WTC11 (cell line): ENCODE data around the gene TCAIM. TPM values are rescaled to one million over a fixed set of nuclear protein-coding genes. Genes with fewer than 3 reads are reported as not detected.

Source experiments
- ATAC-seq: fragments of 200-7000 bp; cut with Tn5 transposase; 2 replicates; pipeline ENCODE4 v1.10.0; 2021; ENCODE audit warnings: mild to moderate bottlenecking, moderate library complexity
- CTCF ChIA-PET: fragments of 300-600 bp; sonication (Branson Sonifier 250); formaldehyde crosslinking; loops from one replicate; lab custom pipeline; 2021; ENCODE audit warnings: antibody characterized with exemption; lab: Charles Lee
- POLR2A ChIA-PET: fragments of 350-600 bp; sonication (Branson Sonifier 250); formaldehyde crosslinking; loops from one replicate; lab custom pipeline; 2021; ENCODE audit warnings: antibody characterized with exemption; lab: Charles Lee
- DNase-seq: peaks from one replicate; pipeline ENCODE4 v3.0.0; 2021; ENCODE audit warnings: low spot score
- H3K27ac Mint-ChIP-seq: 2 replicates; pipeline ENCODE4 v1.8.0; 2021; ENCODE audit warnings: mixed read lengths
- H3K27me3 Mint-ChIP-seq: 2 replicates; pipeline ENCODE4 v1.8.0; 2021; ENCODE audit warnings: low read depth, mild to moderate bottlenecking, moderate library complexity, mixed read lengths
- H3K36me3 Mint-ChIP-seq: 2 replicates; pipeline ENCODE4 v1.8.0; 2021; ENCODE audit warnings: mixed read lengths
- H3K4me1 Mint-ChIP-seq: 2 replicates; pipeline ENCODE4 v1.8.0; 2022; ENCODE audit warnings: mixed read lengths
- H3K4me3 Mint-ChIP-seq: 2 replicates; pipeline ENCODE4 v1.8.0; 2021; ENCODE audit warnings: mild to moderate bottlenecking, moderate library complexity, mixed read lengths
- H3K9me3 Mint-ChIP-seq: 2 replicates; pipeline ENCODE4 v1.8.0; 2021; ENCODE audit warnings: mixed read lengths
- CREB1 ChIP-seq: sonication (generic); formaldehyde crosslinking; IDR thresholded peaks from 2 replicates; pipeline ENCODE4 v1.8.0; 2023; ENCODE audit warnings: mild to moderate bottlenecking, missing genetic modification reagents
- FOXP1 ChIP-seq: sonication (generic); formaldehyde crosslinking; IDR thresholded peaks from 2 replicates; pipeline ENCODE4 v1.8.0; 2022; ENCODE audit warnings: missing genetic modification reagents, mild to moderate bottlenecking, moderate library complexity, borderline replicate concordance
- KAT7 ChIP-seq: sonication (generic); formaldehyde crosslinking; IDR thresholded peaks from 2 replicates; pipeline ENCODE4 v1.8.1; 2023; ENCODE audit warnings: missing genetic modification reagents, mild to moderate bottlenecking, borderline replicate concordance
- MXD4 ChIP-seq: fragments of 250-450 bp; sonication (Bioruptor Pico); IDR thresholded peaks from 2 replicates; pipeline ENCODE4 v1.8.0; 2021; ENCODE audit warnings: mild to moderate bottlenecking, moderate library complexity, borderline replicate concordance
- NR2C2 ChIP-seq: sonication (generic); formaldehyde crosslinking; IDR thresholded peaks from 2 replicates; pipeline ENCODE4 v1.8.0; 2022; ENCODE audit warnings: mild to moderate bottlenecking, missing genetic modification reagents
- RORB ChIP-seq: fragments of 250-450 bp; sonication (Bioruptor Pico); IDR thresholded peaks from 2 replicates; pipeline ENCODE4 v1.9.0; 2021; ENCODE audit warnings: mild to moderate bottlenecking
- SOX15 ChIP-seq: fragments of 250-450 bp; sonication (Bioruptor Pico); IDR thresholded peaks from 2 replicates; pipeline ENCODE4 v1.9.0; 2021; ENCODE audit warnings: mild to moderate bottlenecking
- TCF7 ChIP-seq: sonication (generic); formaldehyde crosslinking; IDR thresholded peaks from 2 replicates; pipeline ENCODE4 v1.8.0; 2022; ENCODE audit warnings: mild to moderate bottlenecking, low read depth, missing genetic modification reagents, moderate library complexity
- TEAD1 ChIP-seq: sonication (generic); formaldehyde crosslinking; IDR thresholded peaks from 2 replicates; pipeline ENCODE4 v1.8.0; 2022; ENCODE audit warnings: mild to moderate bottlenecking, missing genetic modification reagents
- total RNA-seq: library from RNA; stranded (reverse); gene quantifications from 3 replicates; pipeline ENCODE4 v1.2.3, GENCODE V29; 2021
- TF ChIP-seq, protein P1 (sequence below): sonication (generic); formaldehyde crosslinking; IDR thresholded peaks from 2 replicates; pipeline ENCODE4 v1.8.1; 2023; ENCODE audit warnings: mild to moderate bottlenecking, missing genetic modification reagents, borderline replicate concordance
- TF ChIP-seq, protein P2 (sequence below): sonication (generic); formaldehyde crosslinking; conservative IDR thresholded peaks from 2 replicates; pipeline ENCODE4 v1.8.1; 2022; ENCODE audit warnings: mild to moderate bottlenecking, missing genetic modification reagents
- TF ChIP-seq, protein P3 (sequence below): sonication (generic); formaldehyde crosslinking; IDR thresholded peaks from 2 replicates; pipeline ENCODE4 v1.8.0; 2022; ENCODE audit warnings: mild to moderate bottlenecking, missing genetic modification reagents
- TF ChIP-seq, protein P4 (sequence below): sonication (generic); formaldehyde crosslinking; IDR thresholded peaks from 2 replicates; pipeline ENCODE4 v1.8.1; 2023; ENCODE audit warnings: mild to moderate bottlenecking, missing genetic modification reagents
- TF ChIP-seq, protein P5 (sequence below): sonication (generic); formaldehyde crosslinking; IDR thresholded peaks from 2 replicates; pipeline ENCODE4 v1.8.0; 2023; ENCODE audit warnings: mild to moderate bottlenecking, missing genetic modification reagents
- TF ChIP-seq, protein P6 (sequence below): sonication (generic); formaldehyde crosslinking; IDR thresholded peaks from 2 replicates; pipeline ENCODE4 v1.8.0; 2023; ENCODE audit warnings: missing genetic modification reagents, mild to moderate bottlenecking, borderline replicate concordance
- TF ChIP-seq, protein P7 (sequence below): sonication (generic); formaldehyde crosslinking; IDR thresholded peaks from 2 replicates; pipeline ENCODE4 v1.8.0; 2022; ENCODE audit warnings: mild to moderate bottlenecking, missing genetic modification reagents
- TF ChIP-seq, protein P8 (sequence below): fragments of 250-450 bp; sonication (Bioruptor Pico); IDR thresholded peaks from 2 replicates; pipeline ENCODE4 v1.8.0; 2021; ENCODE audit warnings: mild to moderate bottlenecking

TCAIM gene
- total RNA-seq, 1 experiment from 2014 or later: 18.9 TPM

DNA sequence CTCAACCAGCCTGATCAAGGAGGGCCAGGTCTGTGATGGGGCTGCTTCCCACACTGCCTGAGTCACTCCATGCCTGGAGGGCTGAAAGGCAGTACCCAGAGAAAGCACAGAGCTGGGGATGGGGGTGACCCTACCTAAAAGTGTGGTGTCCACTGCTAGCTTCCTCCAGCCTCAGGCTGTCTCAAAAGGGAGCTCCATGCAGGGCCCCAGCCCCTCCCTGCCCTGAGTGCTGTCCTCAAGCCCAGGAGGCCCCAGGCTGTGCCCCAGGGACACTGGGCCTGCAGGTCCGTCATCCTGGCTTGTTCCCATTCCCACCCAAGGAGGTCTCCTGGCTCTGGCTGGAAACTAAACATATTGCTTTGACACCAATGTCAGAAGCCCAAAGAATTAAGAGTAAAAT is 82.1 kb downstream of the TCAIM start:
- POLR2A ChIA-PET: no interaction called here
- Mint-ChIP-seq H3K4me1 (no peaks in the 10 kb centered on the region), H3K27ac (no peak overlapping the region)
- TF ChIP-seq, protein P1, sequence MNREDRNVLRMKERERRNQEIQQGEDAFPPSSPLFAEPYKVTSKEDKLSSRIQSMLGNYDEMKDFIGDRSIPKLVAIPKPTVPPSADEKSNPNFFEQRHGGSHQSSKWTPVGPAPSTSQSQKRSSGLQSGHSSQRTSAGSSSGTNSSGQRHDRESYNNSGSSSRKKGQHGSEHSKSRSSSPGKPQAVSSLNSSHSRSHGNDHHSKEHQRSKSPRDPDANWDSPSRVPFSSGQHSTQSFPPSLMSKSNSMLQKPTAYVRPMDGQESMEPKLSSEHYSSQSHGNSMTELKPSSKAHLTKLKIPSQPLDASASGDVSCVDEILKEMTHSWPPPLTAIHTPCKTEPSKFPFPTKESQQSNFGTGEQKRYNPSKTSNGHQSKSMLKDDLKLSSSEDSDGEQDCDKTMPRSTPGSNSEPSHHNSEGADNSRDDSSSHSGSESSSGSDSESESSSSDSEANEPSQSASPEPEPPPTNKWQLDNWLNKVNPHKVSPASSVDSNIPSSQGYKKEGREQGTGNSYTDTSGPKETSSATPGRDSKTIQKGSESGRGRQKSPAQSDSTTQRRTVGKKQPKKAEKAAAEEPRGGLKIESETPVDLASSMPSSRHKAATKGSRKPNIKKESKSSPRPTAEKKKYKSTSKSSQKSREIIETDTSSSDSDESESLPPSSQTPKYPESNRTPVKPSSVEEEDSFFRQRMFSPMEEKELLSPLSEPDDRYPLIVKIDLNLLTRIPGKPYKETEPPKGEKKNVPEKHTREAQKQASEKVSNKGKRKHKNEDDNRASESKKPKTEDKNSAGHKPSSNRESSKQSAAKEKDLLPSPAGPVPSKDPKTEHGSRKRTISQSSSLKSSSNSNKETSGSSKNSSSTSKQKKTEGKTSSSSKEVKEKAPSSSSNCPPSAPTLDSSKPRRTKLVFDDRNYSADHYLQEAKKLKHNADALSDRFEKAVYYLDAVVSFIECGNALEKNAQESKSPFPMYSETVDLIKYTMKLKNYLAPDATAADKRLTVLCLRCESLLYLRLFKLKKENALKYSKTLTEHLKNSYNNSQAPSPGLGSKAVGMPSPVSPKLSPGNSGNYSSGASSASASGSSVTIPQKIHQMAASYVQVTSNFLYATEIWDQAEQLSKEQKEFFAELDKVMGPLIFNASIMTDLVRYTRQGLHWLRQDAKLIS (CRISPR knock-in tag): no peak
- TF ChIP-seq SOX15 (CRISPR knock-in tag) (no peak), CREB1 (CRISPR knock-in tag) (no peak), KAT7 (no peak), MXD4 (CRISPR knock-in tag) (no peak)
- TF ChIP-seq, protein P2, sequence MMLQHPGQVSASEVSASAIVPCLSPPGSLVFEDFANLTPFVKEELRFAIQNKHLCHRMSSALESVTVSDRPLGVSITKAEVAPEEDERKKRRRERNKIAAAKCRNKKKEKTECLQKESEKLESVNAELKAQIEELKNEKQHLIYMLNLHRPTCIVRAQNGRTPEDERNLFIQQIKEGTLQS (CRISPR knock-in tag): no peak
- TF ChIP-seq, protein P3, sequence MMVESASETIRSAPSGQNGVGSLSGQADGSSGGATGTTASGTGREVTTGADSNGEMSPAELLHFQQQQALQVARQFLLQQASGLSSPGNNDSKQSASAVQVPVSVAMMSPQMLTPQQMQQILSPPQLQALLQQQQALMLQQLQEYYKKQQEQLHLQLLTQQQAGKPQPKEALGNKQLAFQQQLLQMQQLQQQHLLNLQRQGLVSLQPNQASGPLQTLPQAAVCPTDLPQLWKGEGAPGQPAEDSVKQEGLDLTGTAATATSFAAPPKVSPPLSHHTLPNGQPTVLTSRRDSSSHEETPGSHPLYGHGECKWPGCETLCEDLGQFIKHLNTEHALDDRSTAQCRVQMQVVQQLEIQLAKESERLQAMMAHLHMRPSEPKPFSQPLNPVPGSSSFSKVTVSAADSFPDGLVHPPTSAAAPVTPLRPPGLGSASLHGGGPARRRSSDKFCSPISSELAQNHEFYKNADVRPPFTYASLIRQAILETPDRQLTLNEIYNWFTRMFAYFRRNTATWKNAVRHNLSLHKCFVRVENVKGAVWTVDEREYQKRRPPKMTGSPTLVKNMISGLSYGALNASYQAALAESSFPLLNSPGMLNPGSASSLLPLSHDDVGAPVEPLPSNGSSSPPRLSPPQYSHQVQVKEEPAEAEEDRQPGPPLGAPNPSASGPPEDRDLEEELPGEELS (CRISPR knock-in tag): no peak
- TF ChIP-seq, protein P4, sequence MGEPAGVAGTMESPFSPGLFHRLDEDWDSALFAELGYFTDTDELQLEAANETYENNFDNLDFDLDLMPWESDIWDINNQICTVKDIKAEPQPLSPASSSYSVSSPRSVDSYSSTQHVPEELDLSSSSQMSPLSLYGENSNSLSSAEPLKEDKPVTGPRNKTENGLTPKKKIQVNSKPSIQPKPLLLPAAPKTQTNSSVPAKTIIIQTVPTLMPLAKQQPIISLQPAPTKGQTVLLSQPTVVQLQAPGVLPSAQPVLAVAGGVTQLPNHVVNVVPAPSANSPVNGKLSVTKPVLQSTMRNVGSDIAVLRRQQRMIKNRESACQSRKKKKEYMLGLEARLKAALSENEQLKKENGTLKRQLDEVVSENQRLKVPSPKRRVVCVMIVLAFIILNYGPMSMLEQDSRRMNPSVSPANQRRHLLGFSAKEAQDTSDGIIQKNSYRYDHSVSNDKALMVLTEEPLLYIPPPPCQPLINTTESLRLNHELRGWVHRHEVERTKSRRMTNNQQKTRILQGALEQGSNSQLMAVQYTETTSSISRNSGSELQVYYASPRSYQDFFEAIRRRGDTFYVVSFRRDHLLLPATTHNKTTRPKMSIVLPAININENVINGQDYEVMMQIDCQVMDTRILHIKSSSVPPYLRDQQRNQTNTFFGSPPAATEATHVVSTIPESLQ: no peak
- TF ChIP-seq, all 79 proteins: peak for 0
- CTCF ChIA-PET: no interaction called here
- Mint-ChIP-seq H3K9me3 (peaks cover 11% of the 10 kb centered on the region), H3K27me3 (no peaks in the 10 kb centered on the region; the same call in 1 of the 2 replicates), H3K4me3 (no peak overlapping the region), H3K36me3 (no peaks in the 10 kb centered on the region)
- DNase-seq: no peak
- no peak for ATAC-seq

DNA sequence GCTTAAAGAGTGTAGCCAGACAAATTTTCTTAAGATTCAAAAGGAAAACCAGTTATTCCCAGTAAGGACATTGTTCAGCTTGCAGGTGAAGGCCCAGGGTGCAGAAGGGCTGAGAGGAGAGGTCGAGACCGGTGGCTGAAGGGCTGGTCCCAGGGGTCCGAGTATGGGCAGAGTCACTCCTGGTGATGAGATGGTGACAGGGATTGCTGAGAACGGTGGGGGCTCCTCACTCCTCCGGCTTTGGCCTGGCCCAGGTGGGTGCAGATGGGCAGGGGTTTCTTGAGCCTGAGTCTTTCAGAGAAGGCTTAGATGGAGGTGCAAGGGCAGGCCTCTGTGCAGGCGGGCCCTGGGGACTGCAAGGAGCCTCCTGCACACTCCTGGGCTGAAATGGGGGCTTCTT is 82.7 kb downstream of the TCAIM start:
- Mint-ChIP-seq H3K4me1 (no peaks in the 10 kb centered on the region), H3K27me3 (no peaks in the 10 kb centered on the region; the same call in 1 of the 2 replicates), H3K27ac (no peak overlapping the region), H3K36me3 (no peaks in the 10 kb centered on the region), H3K4me3 (no peak overlapping the region), H3K9me3 (peaks cover 11% of the 10 kb centered on the region)
- CTCF ChIA-PET: no interaction called here
- ATAC-seq (no peak), DNase-seq (no peak)
- POLR2A ChIA-PET: no interaction called here
- no peak for TF ChIP-seq NR2C2 (CRISPR knock-in tag)
- TF ChIP-seq FOXP1 (CRISPR knock-in tag): no peak
- no peak for TF ChIP-seq RORB (CRISPR knock-in tag)
- TF ChIP-seq, protein P5, sequence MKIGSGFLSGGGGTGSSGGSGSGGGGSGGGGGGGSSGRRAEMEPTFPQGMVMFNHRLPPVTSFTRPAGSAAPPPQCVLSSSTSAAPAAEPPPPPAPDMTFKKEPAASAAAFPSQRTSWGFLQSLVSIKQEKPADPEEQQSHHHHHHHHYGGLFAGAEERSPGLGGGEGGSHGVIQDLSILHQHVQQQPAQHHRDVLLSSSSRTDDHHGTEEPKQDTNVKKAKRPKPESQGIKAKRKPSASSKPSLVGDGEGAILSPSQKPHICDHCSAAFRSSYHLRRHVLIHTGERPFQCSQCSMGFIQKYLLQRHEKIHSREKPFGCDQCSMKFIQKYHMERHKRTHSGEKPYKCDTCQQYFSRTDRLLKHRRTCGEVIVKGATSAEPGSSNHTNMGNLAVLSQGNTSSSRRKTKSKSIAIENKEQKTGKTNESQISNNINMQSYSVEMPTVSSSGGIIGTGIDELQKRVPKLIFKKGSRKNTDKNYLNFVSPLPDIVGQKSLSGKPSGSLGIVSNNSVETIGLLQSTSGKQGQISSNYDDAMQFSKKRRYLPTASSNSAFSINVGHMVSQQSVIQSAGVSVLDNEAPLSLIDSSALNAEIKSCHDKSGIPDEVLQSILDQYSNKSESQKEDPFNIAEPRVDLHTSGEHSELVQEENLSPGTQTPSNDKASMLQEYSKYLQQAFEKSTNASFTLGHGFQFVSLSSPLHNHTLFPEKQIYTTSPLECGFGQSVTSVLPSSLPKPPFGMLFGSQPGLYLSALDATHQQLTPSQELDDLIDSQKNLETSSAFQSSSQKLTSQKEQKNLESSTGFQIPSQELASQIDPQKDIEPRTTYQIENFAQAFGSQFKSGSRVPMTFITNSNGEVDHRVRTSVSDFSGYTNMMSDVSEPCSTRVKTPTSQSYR (CRISPR knock-in tag): no peak
- TF ChIP-seq, protein P6, sequence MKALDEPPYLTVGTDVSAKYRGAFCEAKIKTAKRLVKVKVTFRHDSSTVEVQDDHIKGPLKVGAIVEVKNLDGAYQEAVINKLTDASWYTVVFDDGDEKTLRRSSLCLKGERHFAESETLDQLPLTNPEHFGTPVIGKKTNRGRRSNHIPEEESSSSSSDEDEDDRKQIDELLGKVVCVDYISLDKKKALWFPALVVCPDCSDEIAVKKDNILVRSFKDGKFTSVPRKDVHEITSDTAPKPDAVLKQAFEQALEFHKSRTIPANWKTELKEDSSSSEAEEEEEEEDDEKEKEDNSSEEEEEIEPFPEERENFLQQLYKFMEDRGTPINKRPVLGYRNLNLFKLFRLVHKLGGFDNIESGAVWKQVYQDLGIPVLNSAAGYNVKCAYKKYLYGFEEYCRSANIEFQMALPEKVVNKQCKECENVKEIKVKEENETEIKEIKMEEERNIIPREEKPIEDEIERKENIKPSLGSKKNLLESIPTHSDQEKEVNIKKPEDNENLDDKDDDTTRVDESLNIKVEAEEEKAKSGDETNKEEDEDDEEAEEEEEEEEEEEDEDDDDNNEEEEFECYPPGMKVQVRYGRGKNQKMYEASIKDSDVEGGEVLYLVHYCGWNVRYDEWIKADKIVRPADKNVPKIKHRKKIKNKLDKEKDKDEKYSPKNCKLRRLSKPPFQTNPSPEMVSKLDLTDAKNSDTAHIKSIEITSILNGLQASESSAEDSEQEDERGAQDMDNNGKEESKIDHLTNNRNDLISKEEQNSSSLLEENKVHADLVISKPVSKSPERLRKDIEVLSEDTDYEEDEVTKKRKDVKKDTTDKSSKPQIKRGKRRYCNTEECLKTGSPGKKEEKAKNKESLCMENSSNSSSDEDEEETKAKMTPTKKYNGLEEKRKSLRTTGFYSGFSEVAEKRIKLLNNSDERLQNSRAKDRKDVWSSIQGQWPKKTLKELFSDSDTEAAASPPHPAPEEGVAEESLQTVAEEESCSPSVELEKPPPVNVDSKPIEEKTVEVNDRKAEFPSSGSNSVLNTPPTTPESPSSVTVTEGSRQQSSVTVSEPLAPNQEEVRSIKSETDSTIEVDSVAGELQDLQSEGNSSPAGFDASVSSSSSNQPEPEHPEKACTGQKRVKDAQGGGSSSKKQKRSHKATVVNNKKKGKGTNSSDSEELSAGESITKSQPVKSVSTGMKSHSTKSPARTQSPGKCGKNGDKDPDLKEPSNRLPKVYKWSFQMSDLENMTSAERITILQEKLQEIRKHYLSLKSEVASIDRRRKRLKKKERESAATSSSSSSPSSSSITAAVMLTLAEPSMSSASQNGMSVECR (CRISPR knock-in tag): no peak
- no peak for TF ChIP-seq TEAD1 (CRISPR knock-in tag)
- TF ChIP-seq, protein P7, sequence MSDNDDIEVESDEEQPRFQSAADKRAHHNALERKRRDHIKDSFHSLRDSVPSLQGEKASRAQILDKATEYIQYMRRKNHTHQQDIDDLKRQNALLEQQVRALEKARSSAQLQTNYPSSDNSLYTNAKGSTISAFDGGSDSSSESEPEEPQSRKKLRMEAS (CRISPR knock-in tag): no peak
- TF ChIP-seq, protein P8, sequence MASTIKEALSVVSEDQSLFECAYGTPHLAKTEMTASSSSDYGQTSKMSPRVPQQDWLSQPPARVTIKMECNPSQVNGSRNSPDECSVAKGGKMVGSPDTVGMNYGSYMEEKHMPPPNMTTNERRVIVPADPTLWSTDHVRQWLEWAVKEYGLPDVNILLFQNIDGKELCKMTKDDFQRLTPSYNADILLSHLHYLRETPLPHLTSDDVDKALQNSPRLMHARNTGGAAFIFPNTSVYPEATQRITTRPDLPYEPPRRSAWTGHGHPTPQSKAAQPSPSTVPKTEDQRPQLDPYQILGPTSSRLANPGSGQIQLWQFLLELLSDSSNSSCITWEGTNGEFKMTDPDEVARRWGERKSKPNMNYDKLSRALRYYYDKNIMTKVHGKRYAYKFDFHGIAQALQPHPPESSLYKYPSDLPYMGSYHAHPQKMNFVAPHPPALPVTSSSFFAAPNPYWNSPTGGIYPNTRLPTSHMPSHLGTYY (CRISPR knock-in tag): no peak
- no peak for TF ChIP-seq TCF7 (CRISPR knock-in tag)
